NCI-H146 (cell line): Measurements from ENCODE around the gene TRMT5.
A peak's percentile ranks its signal among the peaks of the same experiment; 100 is the strongest.

Experiments
- DNase-seq: peaks from one replicate; lab custom pipeline; 2025; lab: John Stamatoyannopoulos, UW

TRMT5 gene

DNA sequence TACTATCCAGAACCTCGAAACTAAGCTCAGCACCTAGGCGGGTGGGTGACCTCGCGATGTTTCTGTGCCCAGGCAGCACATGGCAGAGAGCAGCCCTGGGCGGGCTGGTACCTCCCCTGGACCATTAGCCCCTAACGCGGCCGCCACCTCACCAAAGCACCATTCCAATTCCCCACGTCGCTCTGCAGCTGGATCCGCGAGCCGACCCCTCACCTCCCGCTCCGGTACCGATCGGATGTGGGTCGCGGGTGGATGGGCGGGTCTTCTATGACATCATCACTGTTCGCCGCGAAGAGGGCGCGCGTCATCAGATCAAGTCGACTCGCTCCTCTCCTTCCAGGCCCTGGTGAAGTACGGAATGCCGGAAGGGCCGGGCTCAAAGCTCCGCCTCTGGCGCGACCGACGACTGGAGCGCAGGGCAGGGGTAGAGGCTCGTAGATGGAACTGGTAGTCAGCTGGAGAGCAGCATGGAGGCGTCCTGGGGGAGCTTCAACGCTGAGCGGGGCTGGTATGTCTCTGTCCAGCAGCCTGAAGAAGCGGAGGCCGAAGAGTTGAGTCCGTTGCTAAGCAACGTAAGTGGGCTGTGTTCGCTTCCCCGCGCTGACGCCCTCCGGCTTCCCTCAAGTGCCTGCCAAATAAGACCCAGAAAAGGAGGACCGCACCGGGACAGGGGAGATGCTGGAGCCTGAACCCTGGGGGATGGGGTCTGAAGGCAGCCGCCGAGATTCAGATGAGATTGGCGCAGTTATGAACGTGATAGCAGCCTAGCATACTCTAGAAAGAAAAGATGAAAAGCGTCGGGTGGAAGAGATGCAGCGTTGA is at the start of gene TRMT5, which contains the start of gene SLC38A6:
TRMT5 (minus strand) TSS at position 269 of the 822 bp plus-strand sequence; CDS start at position 163, 106 bp downstream.
SLC38A6 (plus strand) TSS at position 435 of the 822 bp plus-strand sequence; CDS start at position 468, 33 bp downstream.
- DNase-seq: peak; percentile 88

DNA sequence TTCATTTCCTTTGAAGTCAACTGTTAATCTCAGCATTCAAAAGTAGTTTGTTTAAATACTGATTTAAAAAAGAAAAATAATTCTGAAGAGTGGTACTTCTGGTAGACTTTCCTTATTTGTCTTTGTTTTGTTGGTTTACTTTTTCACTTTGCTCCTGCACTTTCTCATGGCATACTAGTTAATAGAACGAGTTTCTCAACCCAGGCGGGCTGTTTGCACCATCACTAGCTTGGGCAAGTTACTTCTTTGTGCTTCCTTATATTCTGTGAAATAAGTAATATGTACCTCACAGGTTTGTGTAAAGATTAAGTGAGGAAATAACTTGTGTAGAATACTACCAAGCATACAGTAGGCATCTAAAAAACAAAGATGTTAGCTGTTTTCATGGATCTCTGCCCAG is 45.6 kb upstream of the TRMT5 start:
- DNase-seq: no peak

DNA sequence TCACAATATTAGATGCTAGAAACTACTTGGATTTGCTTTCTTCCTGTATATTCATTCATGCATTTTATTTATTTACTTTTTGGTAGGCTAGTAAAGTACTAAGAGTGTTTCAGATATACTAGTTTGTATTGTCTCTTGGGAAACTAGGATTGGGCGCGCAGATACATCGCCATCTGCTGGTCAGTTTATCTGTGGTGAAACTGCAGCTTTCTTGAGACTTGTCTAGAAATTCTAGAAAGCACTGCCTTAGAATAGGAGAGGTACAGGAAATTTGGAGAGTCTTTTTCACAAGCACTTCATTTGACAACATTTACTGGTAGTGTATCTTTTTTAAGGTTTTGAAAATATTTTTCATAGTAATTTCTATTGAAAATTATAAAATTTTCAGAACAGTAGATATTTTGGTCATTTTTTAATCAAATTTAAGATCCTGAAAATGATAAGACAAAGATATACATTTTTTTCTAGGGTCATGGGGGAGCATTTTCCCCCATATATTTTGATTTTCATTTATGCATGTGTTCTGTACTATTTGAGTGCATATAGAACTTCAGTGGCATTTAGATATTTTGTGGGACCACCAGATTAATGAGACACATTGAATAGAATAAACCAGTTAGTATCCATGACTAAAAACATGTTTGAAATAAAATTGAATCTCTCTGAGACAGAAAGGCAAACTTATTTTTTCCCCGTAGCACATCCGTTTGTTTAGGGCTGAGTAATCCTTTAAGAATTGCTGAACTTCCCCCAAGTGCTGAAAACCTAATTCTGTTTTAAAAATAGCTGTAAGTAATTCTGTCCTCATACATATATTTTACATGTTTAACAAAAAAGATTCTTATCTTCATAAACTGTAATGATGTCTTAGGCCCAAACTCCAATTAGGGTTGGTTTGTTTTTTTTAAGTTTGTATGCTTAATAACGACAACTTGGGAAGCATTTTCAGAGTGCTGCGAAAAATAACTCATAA is 44.7 kb upstream of the TRMT5 start:
- DNase-seq: peak; percentile 40

DNA sequence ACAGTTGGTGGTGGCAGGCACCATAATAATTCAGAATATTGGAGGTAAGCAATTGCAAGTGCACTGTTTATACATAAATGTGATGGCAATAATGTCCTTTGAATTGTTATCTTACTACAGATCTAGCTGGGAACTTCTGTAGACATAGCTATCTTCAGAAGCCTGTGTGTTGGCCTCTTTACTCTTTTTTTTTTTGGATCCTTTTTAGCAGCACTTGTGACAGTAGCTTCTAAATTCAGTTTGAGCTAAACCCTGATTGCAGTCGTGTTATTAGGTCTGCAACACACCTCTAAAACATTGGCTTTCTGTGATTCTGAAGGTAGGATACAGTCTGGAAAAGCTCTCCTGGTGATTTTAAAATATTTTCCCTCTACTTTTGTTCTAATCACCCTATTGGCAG is 38.7 kb upstream of the TRMT5 start:
- no peak for DNase-seq

- no peak for DNase-seq
Measured at GRCh38 chr14:61003571-61003970, 22.7 kb upstream of the TRMT5 start.

- DNase-seq: no peak
Measured at GRCh38 chr14:60999536-60999935, 18.7 kb upstream of the TRMT5 start.

DNA sequence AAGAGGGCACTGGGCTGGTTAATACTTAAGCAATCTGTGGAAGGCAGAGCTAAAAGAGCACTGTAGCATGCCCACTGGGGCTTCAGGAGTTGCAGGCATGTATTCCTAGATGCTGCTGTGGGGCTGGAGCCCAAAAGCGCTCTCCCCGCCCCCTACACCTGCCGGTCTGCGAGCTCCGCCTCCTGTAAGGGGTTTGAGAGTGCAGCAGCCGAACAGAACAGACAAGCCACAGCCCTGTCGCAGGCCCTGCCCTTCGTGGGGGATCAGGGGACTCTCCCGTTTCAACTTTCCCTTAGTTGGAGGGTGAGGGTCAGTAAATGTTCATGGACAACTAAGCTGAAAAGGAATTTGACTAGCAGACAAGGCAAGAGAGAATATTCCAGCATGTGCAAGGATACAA is 17.7 kb upstream of the TRMT5 start:
- no peak for DNase-seq

DNA sequence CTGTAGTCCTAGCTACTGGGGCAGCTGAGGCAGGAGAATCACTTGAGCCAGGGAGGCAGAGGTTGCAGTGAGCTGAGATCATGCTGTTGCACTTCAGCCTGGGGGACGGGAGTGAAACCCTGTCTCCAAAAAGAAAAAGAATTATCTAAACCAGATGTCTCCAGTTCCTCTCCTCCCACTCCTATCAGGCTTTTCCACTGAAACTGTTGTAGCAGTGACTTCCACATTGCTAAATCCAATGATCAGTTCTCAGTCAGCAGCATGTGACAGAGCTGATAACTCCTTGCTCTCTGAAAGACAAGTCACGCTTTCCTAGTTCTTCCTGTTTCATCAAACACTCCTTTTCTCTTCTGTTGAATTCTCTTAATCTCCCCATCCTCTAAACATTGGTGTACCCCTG is 8.7 kb upstream of the TRMT5 start:
- DNase-seq: no peak

DNA sequence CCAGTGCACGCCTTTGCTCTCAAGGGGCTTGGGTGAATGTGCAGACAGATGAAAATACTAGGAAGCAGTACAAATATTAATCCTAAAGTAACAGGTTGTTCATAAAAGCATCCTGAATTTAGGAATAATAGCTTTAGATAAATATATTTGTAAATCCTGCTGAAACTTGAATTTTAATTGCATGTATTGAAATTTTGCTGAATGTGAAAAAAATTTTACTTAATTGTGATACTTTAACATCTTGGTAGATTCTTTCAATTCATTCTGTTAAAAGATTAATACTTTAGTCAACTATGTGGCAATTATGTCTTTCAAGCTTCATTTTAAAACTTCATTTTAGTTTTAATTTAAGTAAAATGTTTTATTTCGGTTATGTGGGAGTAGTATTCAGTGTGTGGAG is 5.6 kb upstream of the TRMT5 start:
- DNase-seq: no peak

GRCh38 chr14:60984196-60984595 is 3.3 kb upstream of the TRMT5 start:
- no peak for DNase-seq

GRCh38 chr14:60981633-60982455 is 965 bp upstream of the TRMT5 start:
- DNase-seq: peak; percentile 16

GRCh38 chr14:60977847-60978246 is 3.0 kb downstream of the TRMT5 start:
- no peak for DNase-seq

GRCh38 chr14:60975551-60975950 is 5.3 kb downstream of the TRMT5 start:
- no peak for DNase-seq

GRCh38 chr14:60974090-60974651 is 6.7 kb downstream of the TRMT5 start:
- no peak for DNase-seq

- no peak for DNase-seq
Measured at GRCh38 chr14:60973070-60973469, 7.8 kb downstream of the TRMT5 start.

- DNase-seq: no peak
Measured at GRCh38 chr14:60972295-60972694, 8.6 kb downstream of the TRMT5 start.

GRCh38 chr14:60971271-60971670 is 9.6 kb downstream of the TRMT5 start:
- DNase-seq: no peak

- no peak for DNase-seq
Measured at GRCh38 chr14:60970146-60970545, 10.7 kb downstream of the TRMT5 start.

- DNase-seq: no peak
Measured at GRCh38 chr14:60968671-60969070, 12.2 kb downstream of the TRMT5 start.

GRCh38 chr14:60968099-60968498 is 12.8 kb downstream of the TRMT5 start:
- DNase-seq: no peak

DNA sequence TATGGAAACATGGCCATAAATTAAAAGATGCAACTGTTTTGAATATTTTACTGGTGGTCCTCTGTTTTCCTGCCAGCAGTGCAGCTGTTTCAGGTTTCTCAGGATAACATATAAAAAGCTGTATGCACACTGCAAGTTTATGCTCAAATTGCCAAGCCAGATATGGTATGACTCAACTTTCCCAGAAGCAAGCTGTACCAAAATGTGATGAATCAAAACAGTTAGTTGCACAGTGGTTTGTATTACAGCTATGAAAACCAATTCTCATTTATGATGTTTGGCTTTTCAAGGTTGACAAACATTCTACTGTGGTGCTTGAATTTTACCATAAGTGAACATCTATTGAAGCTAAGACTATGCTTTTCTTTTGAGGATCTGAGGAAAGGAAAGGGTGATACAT is 15.5 kb downstream of the TRMT5 start:
- DNase-seq: no peak

GRCh38 chr14:60964904-60965303 is 16.0 kb downstream of the TRMT5 start:
- DNase-seq: no peak
